GM18519 (cell line): ENCODE data around the gene SRPK2.
"Not testable (repeated sequence)": the region's sequence is repeated elsewhere in the genome, so short reads cannot be mapped to it uniquely, and the experiment has no call there.

Experiments
- ATAC-seq: cut with Tn5 transposase; IDR thresholded peaks from one replicate; pipeline ENCODE4 v1.9.1; 2021; ENCODE audit warnings: mild to moderate bottlenecking, moderate library complexity; ENCODE audit not compliant: unreplicated experiment, low FRiP score

Gene SRPK2

GRCh38 chr7:105388356-105389087 is at the start of gene SRPK2:
SRPK2 (minus strand) TSS chr7:105388921.
- peak; percentile 45 for ATAC-seq

GRCh38 chr7:105438254-105438653 is 49.5 kb upstream of the SRPK2 start:
- no peak for ATAC-seq

- not testable (repeated sequence) for ATAC-seq
Observed at GRCh38 chr7:105437356-105437755, 48.6 kb upstream of the SRPK2 start.

- no peak for ATAC-seq
Observed at GRCh38 chr7:105429746-105430612, 41.3 kb upstream of the SRPK2 start.

GRCh38 chr7:105426606-105427146 is 38.0 kb upstream of the SRPK2 start:
- no peak for ATAC-seq

- ATAC-seq = no peak
Observed at GRCh38 chr7:105423987-105424386, 35.3 kb upstream of the SRPK2 start.

- no peak for ATAC-seq
Observed at GRCh38 chr7:105413887-105414437, 25.2 kb upstream of the SRPK2 start.

GRCh38 chr7:105410774-105411173 is 22.1 kb upstream of the SRPK2 start:
- not testable (repeated sequence) for ATAC-seq

- not testable (repeated sequence) for ATAC-seq
Observed at GRCh38 chr7:105409775-105410174, 21.1 kb upstream of the SRPK2 start.

GRCh38 chr7:105408791-105409410 is 20.2 kb upstream of the SRPK2 start:
- no peak for ATAC-seq

GRCh38 chr7:105403128-105403527 is 14.4 kb upstream of the SRPK2 start:
- ATAC-seq = no peak

- no peak for ATAC-seq
Observed at GRCh38 chr7:105402221-105403095, 13.7 kb upstream of the SRPK2 start.

GRCh38 chr7:105399043-105399725 is 10.5 kb upstream of the SRPK2 start:
- ATAC-seq = no peak

- no peak for ATAC-seq
Observed at GRCh38 chr7:105396566-105396965, 7.8 kb upstream of the SRPK2 start.

GRCh38 chr7:105391429-105391828 is 2.7 kb upstream of the SRPK2 start:
- no peak for ATAC-seq

- ATAC-seq = no peak
Observed at GRCh38 chr7:105389889-105390288, 1.2 kb upstream of the SRPK2 start.

- peak; percentile 18 for ATAC-seq
Observed at GRCh38 chr7:105389088-105389650, 448 bp upstream of the SRPK2 start.

- peak; percentile 32 for ATAC-seq
Observed at GRCh38 chr7:105387508-105388355, 989 bp downstream of the SRPK2 start.
